Peyer's patch (tissue), 4 donors: ENCODE data around the gene NDUFB11. TPM values are rescaled to one million over a fixed set of nuclear protein-coding genes. Genes with fewer than 3 reads are reported as not detected.

ENCODE experiments used
- DNase-seq, 3 donors: peaks; one replicate each; pipeline ENCODE4 v3.0.0-alpha.2; 2017 to 2019
- H3K27ac ChIP-seq, 4 donors: fragments of 200-600 bp; sonication (generic); one replicate each; pipeline ENCODE4 v1.5.1; 2016 to 2019
- H3K27me3 ChIP-seq, 2 donors: fragments of 200-600 bp; sonication (generic); one replicate each; pipeline ENCODE4 v1.5.1; 2019
- H3K36me3 ChIP-seq, 3 donors: fragments of 200-600 bp; sonication (generic); one replicate each; pipeline ENCODE4 v1.5.1; 2016 to 2019
- H3K4me1 ChIP-seq, 4 donors: fragments of 200-600 bp; sonication (generic); one replicate each; pipeline ENCODE4 v1.5.1; 2016 to 2019
- H3K4me3 ChIP-seq, 4 donors: fragments of 200-600 bp; sonication (generic); 1 replicate in 3 of 4; 2 replicates in 1 of 4; pipeline ENCODE4 v1.5.1; 2016 to 2019; ENCODE audit warnings: mild to moderate bottlenecking in 1 of 4
- H3K9me3 ChIP-seq, 4 donors: fragments of 200-600 bp; sonication (generic); one replicate each; pipeline ENCODE4 v1.5.1; 2016 to 2019; ENCODE audit warnings: mild to moderate bottlenecking in 1 of 4
- CTCF ChIP-seq, 6 experiments: fragments of 450-650 bp in 4 of 6; fragments of 200-600 bp in 2 of 6; sonication (generic) in 1 of 6; IDR thresholded peaks; one replicate each; pipeline ENCODE4 v1.5.1; 2017 to 2019; ENCODE audit warnings: antibody characterized with exemption in 6 of 6, mild to moderate bottlenecking in 3 of 6, moderate library complexity in 1 of 6
- POLR2A ChIP-seq, 2 donors: fragments of 450-650 bp; IDR thresholded peaks; one replicate each; pipeline ENCODE4 v1.5.1; 2017; ENCODE audit warnings: antibody characterized with exemption in 2 of 2, mild to moderate bottlenecking in 2 of 2, moderate library complexity in 2 of 2
- total RNA-seq, 4 donors: library from RNA; depleted of rRNA; stranded (reverse); fragments of >200 nt; gene quantifications; one replicate each; pipeline ENCODE4 v1.1.0, GENCODE V29; 2016

The NDUFB11 gene
- total RNA-seq, 4 donors from 2014 or later = 42.6 to 60.2 (median 53.5) TPM

- H3K9me3 ChIP-seq = no peaks in the 10 kb centered on the region
- DNase-seq = no peak
- H3K27me3 ChIP-seq = no peaks in the 10 kb centered on the region
- TF ChIP-seq CTCF (IDR thresholded peaks at IDR 0.05) (no peak), POLR2A (IDR thresholded peaks at IDR 0.05) (no peak)
- H3K4me1 ChIP-seq = no peaks in the 10 kb centered on the region
- peaks cover 0 to 6% (median 0%) of the 10 kb centered on the region in 3 donors for H3K36me3 ChIP-seq
- H3K4me3 ChIP-seq = no peak overlapping the region
- H3K27ac ChIP-seq = no peak overlapping the region
These were observed 19.9 kb upstream of the NDUFB11 start for GRCh38 chrX:47164420-47164819.

- TF ChIP-seq POLR2A (IDR thresholded peaks at IDR 0.05) = no peak
- TF ChIP-seq CTCF (IDR thresholded peaks at IDR 0.05) = no peak
- Histone ChIP-seq H3K27ac (no peak overlapping the region), H3K4me3 (no peak overlapping the region), H3K27me3 (no peaks in the 10 kb centered on the region), H3K4me1 (no peaks in the 10 kb centered on the region), H3K9me3 (no peaks in the 10 kb centered on the region), H3K36me3 (peaks cover 0 to 7% (median 0%) of the 10 kb centered on the region in 3 donors)
- DNase-seq = no peak
These were observed 18.6 kb upstream of the NDUFB11 start for GRCh38 chrX:47162927-47163583.

GRCh38 chrX:47160781-47161180, 16.3 kb upstream of the NDUFB11 start:
- no peak overlapping the region for H3K4me3 ChIP-seq
- H3K9me3 ChIP-seq = no peaks in the 10 kb centered on the region
- H3K36me3 ChIP-seq = peaks cover 0 to 13% (median 0%) of the 10 kb centered on the region in 3 donors
- H3K27ac ChIP-seq = no peak overlapping the region
- TF ChIP-seq POLR2A (IDR thresholded peaks at IDR 0.05) (no peak), CTCF (IDR thresholded peaks at IDR 0.05) (no peak)
- H3K4me1 ChIP-seq = no peaks in the 10 kb centered on the region
- DNase-seq = peak in 1 of 3 donors; percentile 32
- H3K27me3 ChIP-seq = no peaks in the 10 kb centered on the region

- no peak for DNase-seq
- Histone ChIP-seq H3K4me3 (no peak overlapping the region), H3K27ac (no peak overlapping the region), H3K9me3 (no peaks in the 10 kb centered on the region), H3K27me3 (no peaks in the 10 kb centered on the region), H3K36me3 (peaks cover 0 to 16% (median 0%) of the 10 kb centered on the region in 3 donors), H3K4me1 (no peaks in the 10 kb centered on the region)
- TF ChIP-seq POLR2A (IDR thresholded peaks at IDR 0.05) (no peak), CTCF (IDR thresholded peaks at IDR 0.05) (no peak)
These were observed 14.3 kb upstream of the NDUFB11 start for GRCh38 chrX:47158781-47159180.

GRCh38 chrX:47158131-47158530, 13.6 kb upstream of the NDUFB11 start:
- TF ChIP-seq CTCF (IDR thresholded peaks at IDR 0.05) = no peak
- TF ChIP-seq POLR2A (IDR thresholded peaks at IDR 0.05) = no peak
- Histone ChIP-seq H3K9me3 (no peaks in the 10 kb centered on the region), H3K4me1 (no peaks in the 10 kb centered on the region), H3K27me3 (no peaks in the 10 kb centered on the region), H3K27ac (no peak overlapping the region), H3K36me3 (peaks cover 0 to 16% (median 0%) of the 10 kb centered on the region in 3 donors), H3K4me3 (no peak overlapping the region)
- peak in 1 of 3 donors; percentile 38 for DNase-seq
